GM10266 (cell line): ENCODE measurements around the gene GRIK2.

ENCODE experiments used
- DNase-seq: peaks from one replicate; pipeline ENCODE4 v3.0.0; 2012; ENCODE audit errors: extremely low spot score
- TF ChIP-seq, protein P1 (sequence below): IDR thresholded peaks from 2 replicates; pipeline ENCODE4 v1.5.1; 2012; ENCODE audit warnings: mild to moderate bottlenecking, low read depth; ENCODE audit not compliant: control insufficient read depth, insufficient read depth; ENCODE audit errors: missing control alignments

The GRIK2 gene

DNA sequence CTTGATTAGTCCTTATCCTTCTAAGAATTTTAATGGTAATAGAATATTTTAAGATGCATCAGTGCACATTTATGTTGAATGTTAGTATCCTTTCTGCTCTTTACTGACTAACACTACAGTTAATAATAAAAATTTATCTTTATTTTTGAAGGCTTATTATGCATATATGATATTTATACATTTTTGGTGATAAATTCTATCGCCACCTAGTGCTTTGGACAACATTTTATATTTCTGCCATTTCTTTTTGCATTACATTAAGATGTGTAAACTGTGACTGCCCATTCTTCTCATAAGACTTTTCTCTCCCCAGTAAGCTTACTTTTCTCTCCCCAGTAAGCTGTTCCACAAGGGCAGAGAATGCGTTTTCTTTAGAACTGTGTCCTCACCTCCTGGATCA lies 252.3 kb downstream of the GRIK2 start:
- TF ChIP-seq, protein P1, sequence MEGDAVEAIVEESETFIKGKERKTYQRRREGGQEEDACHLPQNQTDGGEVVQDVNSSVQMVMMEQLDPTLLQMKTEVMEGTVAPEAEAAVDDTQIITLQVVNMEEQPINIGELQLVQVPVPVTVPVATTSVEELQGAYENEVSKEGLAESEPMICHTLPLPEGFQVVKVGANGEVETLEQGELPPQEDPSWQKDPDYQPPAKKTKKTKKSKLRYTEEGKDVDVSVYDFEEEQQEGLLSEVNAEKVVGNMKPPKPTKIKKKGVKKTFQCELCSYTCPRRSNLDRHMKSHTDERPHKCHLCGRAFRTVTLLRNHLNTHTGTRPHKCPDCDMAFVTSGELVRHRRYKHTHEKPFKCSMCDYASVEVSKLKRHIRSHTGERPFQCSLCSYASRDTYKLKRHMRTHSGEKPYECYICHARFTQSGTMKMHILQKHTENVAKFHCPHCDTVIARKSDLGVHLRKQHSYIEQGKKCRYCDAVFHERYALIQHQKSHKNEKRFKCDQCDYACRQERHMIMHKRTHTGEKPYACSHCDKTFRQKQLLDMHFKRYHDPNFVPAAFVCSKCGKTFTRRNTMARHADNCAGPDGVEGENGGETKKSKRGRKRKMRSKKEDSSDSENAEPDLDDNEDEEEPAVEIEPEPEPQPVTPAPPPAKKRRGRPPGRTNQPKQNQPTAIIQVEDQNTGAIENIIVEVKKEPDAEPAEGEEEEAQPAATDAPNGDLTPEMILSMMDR: no peak
- DNase-seq: no peak

- TF ChIP-seq, protein P1: no peak
- no peak for DNase-seq
These were observed 257.0 kb downstream of the GRIK2 start for GRCh38 chr6:101650402-101651100.

DNA sequence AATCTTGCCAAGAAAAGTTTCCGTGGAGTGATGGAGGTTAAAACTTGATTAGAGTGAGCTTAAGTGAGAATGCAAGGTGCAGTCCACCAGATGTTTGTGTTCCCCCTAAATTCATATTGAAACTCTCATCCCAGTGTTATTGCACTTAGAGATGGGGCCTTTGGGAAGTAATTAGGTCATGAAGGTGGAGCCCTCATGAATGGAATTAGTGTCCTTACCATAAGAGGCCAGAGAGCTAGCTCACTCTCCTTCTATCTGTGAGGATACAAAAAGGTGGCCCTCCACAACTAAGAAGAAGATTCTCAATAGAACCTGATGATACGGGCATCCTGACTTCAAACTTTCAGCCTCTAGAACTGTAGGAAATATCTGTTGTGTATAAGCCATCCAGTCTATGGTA lies 258.6 kb downstream of the GRIK2 start:
- DNase-seq: no peak
- TF ChIP-seq, protein P1: no peak

DNA sequence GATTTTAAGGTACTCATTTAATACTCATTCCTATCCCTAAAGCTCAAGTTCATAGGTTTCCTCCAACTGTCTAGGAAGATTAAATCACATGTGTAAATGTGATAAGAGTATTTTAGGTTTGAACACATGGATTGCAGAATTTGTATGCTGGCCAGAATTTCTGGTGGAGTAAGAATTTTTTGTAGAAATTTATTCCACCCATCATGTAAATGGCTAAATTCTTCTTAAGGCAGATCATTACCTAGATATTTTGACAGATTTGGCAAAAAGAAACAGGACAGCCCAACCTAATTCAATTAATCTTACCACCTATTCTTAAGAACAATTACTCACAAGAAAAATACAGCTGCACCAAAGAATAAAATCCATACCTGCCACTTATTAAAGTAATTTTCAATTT lies 261.6 kb downstream of the GRIK2 start:
- no peak for DNase-seq
- TF ChIP-seq, protein P1: no peak

DNA sequence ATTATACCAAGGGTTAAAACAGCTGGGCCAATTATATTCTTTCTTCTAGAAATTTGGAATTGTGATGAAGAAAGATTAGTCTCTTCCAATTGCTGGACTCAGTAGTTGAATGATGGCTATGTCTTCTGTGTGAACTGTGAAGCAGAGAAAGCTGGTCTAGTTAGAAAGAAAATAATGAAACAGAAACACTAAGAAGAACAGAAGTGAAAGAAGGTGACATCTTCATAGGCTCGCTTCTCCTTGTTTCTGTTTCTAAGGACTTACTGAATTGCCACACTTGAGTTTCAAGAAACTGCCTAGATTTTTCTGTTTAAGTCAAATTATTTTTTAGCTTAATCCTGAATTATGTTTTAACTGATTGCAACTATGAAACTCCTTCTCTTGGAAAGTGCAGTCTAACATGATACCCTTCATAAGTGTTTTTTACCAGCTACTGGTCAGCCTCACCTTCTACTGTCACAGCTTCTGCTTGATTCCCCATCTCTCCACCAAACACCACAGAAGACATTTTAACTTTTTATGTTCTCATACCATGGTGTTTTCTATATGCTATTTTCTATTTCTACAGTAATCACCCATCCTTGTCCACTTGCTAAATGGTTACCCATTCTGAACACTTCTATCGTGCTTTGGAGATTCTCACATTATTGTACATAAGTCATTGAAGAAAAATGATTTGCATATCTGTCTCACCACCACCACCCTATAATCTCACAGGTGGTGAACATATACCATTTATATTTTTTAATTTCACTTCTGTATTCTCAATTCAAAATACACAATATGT lies 268.8 kb downstream of the GRIK2 start:
- DNase-seq: peak; percentile 8
- TF ChIP-seq, protein P1: no peak

DNA sequence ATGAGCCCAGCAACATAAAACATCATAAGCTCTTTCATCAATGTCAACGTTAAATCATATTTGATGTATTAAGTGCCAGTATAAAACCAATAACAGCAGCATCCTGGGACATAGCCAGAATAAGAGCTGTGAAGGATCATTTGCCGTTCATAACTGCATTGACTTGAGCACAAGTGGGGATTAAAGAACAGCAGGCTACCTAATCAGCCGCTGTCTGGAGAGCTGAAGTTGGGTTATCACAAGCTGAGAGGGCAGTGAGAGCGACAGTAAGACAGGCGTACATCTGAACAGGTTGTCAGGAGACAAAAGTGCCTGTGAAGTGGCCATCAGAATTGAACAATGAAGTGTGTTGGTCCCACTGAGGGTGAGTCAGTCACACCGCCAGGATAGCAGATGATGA lies 269.6 kb downstream of the GRIK2 start:
- no peak for DNase-seq
- TF ChIP-seq, protein P1: no peak

GRCh38 chr6:101666256-101666655 lies 272.7 kb downstream of the GRIK2 start:
- TF ChIP-seq, protein P1: no peak
- DNase-seq: no peak
